ENCODE measurements around the gene TMUB2.
A peak's percentile ranks its signal among the peaks of the same experiment; 100 is the strongest.

TMUB2 gene

DNA sequence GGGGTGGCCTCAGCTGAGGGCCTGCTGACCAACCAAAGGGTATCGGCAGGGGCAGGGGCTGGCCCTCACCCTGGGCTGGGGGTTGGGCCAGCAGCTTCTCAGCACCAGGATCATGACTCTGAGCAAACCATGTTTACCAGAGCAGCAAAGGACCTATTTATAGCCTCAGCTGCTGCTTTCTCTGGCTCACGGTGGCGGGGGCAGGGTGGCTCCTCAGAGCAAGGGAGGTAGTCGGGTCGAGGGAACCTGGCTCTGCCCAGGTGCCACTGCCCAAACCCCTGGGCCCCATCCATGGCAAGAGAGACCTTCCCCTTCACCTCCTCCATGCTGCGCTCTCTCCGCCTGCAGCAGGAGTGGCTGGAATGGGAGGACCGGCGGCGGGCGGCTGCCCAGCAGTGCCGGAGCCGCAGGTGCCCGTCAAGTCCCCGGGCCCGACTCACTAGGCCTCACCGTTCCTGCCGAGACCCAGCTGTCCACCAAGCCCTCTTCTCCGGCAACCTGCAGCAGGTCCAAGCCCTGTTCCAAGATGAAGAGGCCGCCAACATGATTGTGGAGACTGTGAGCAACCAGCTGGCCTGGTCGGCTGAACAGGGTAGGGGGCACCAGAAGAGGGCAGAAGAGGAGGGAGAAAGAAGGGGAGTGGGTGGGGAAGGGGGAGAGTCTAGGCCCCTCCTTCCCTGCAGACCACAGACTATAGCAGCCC, 16.1 kb upstream of the TMUB2 start, which contains the start of gene ASB16:
ASB16 (plus strand) TSS at position 206 of the 703 bp plus-strand sequence; CDS start at position 292, 86 bp downstream.
- Histone ChIP-seq H3K9ac (peak within 1 kb of the TSS in 10 of 11 experiments; percentile 42 to 71 (median 50); a peak in 17 of 22 replicates), H4K20me1 (peaks cover 0 to 30% (median 0%) of the 10 kb centered on the region in 11 experiments; a peak in 4 of 22 replicates), H3K9me3 (replicated peaks in 1 of 11) (no peaks in the 10 kb centered on the region), H3K36me3 (peaks cover 5 to 26% (median 12%) of the 10 kb centered on the region in 11 experiments; a peak in 18 of 22 replicates), H3K4me3 (peak within 1 kb of the TSS in 1 of 10 experiments; percentile 38; a peak in 1 of 20 replicates), H3K27ac (peak within 1 kb of the TSS in 8 of 11 experiments; percentile 13 to 66 (median 62); a peak in 16 of 22 replicates), H3K27me3 (no peaks in the 10 kb centered on the region), H3K4me1 (peaks cover 13 to 49% (median 46%) of the 10 kb centered on the region in 10 experiments), H3K4me2 (peak within 1 kb of the TSS in 10 of 11 experiments; percentile 19 to 90 (median 84); a peak in 18 of 22 replicates)
- no peak for TF ChIP-seq Cebpa-rat (IDR thresholded peaks at IDR 0.05)

DNA sequence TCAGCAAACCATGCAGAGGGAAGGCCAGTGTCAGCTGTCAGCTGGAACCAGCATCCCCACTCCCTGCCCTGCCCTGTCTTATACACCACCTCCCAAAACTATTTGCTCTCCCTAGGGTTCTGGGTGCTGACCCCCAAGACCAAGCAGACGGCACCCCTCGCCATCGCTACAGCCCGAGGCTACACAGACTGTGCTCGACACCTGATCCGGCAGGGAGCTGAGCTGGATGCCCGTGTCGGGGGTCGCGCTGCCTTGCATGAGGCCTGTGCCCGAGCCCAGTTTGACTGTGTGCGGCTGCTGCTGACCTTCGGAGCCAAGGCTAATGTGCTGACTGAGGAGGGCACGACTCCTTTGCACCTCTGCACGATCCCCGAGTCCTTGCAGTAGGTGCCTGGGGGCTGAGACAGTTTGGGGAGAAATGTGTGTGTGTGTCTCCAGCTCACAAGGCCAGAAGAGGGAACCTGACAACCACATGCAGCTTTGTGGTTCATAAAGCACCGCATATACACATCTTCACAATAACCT, 14.8 kb upstream of the TMUB2 start:
- H3K27ac ChIP-seq = no peak overlapping the region
- no peaks in the 10 kb centered on the region for H3K27me3 ChIP-seq
- H3K9ac ChIP-seq = 0 out of 22 replicates have a peak overlapping the region, but pooled peaks of 1 of the 11 experiments have one; percentile 13
- no peak for TF ChIP-seq Cebpa-rat (IDR thresholded peaks at IDR 0.05)
- no peaks in the 10 kb centered on the region for H3K9me3 ChIP-seq (replicated peaks in 1 of 11)
- H3K4me1 ChIP-seq = peaks cover 13 to 49% (median 46%) of the 10 kb centered on the region in 10 experiments
- peaks cover 0 to 38% (median 10%) of the 10 kb centered on the region in 11 experiments; a peak in 11 of 22 replicates for H4K20me1 ChIP-seq
- peaks cover 18 to 40% (median 26%) of the 10 kb centered on the region in 11 experiments for H3K36me3 ChIP-seq
- H3K4me2 ChIP-seq = no peak overlapping the region; a peak in 1 of 22 replicates
- H3K4me3 ChIP-seq = no peak overlapping the region

DNA sequence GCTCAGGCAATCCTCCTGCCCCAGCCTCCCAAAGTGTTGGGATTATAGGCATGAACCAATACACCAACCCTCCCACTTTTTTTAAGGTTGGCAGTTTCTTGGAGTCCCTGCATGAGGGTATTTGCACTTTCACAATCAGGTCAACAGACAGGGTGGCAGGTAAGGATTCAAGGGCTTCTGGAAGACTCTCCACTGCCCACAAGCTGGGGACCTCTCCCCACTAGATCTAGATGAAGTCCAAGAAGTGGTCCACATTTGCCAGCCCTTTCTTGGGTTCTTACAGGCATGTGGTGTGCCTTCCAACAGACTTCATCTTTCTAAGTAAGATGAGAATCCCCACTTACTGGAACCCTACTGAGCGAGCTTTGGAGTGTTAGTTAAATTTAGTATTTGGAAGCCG, 12.3 kb upstream of the TMUB2 start:
- Histone ChIP-seq H4K20me1 (peaks cover 0 to 50% (median 28%) of the 10 kb centered on the region in 11 experiments; a peak in 14 of 22 replicates), H3K9ac (no peak overlapping the region), H3K27ac (no peak overlapping the region), H3K4me3 (no peak overlapping the region), H3K27me3 (no peaks in the 10 kb centered on the region), H3K4me2 (no peak overlapping the region), H3K9me3 (replicated peaks in 1 of 11) (no peaks in the 10 kb centered on the region), H3K36me3 (peaks cover 42 to 64% (median 49%) of the 10 kb centered on the region in 11 experiments), H3K4me1 (peaks cover 9 to 31% (median 28%) of the 10 kb centered on the region in 10 experiments; a peak in 19 of 20 replicates)
- no peak for TF ChIP-seq Cebpa-rat (IDR thresholded peaks at IDR 0.05)

DNA sequence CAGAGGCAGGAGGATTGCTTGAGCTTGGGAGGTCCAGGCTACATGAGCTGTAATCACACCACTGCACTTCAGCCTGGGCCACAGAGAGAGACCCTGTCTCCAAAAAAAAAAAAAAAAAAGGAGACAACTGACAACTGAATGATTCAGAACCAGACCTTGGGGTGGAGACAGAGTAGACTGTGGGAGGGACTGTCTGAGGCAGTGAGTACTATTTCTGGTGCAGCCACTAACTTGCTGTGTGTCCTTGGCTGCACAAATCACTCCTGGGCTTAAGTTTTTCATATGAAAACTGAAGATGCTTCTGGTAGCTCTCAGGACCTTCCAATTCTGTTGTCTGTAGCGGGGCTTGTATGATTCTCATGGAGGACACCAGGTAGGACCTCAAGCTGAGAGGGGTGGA, 10.5 kb upstream of the TMUB2 start:
- TF ChIP-seq Cebpa-rat (IDR thresholded peaks at IDR 0.05) = no peak
- no peaks in the 10 kb centered on the region for H3K27me3 ChIP-seq
- H3K4me2 ChIP-seq = no peak overlapping the region
- H3K36me3 ChIP-seq = peaks cover 42 to 64% (median 49%) of the 10 kb centered on the region in 11 experiments
- no peaks in the 10 kb centered on the region for H3K9me3 ChIP-seq (replicated peaks in 1 of 11)
- no peak overlapping the region for H3K27ac ChIP-seq
- H3K9ac ChIP-seq = no peak overlapping the region
- no peak overlapping the region for H3K4me3 ChIP-seq
- peaks cover 0 to 39% (median 26%) of the 10 kb centered on the region in 11 experiments; a peak in 14 of 22 replicates for H4K20me1 ChIP-seq
- H3K4me1 ChIP-seq = peaks cover 0 to 13% (median 10%) of the 10 kb centered on the region in 10 experiments; a peak in 16 of 20 replicates

DNA sequence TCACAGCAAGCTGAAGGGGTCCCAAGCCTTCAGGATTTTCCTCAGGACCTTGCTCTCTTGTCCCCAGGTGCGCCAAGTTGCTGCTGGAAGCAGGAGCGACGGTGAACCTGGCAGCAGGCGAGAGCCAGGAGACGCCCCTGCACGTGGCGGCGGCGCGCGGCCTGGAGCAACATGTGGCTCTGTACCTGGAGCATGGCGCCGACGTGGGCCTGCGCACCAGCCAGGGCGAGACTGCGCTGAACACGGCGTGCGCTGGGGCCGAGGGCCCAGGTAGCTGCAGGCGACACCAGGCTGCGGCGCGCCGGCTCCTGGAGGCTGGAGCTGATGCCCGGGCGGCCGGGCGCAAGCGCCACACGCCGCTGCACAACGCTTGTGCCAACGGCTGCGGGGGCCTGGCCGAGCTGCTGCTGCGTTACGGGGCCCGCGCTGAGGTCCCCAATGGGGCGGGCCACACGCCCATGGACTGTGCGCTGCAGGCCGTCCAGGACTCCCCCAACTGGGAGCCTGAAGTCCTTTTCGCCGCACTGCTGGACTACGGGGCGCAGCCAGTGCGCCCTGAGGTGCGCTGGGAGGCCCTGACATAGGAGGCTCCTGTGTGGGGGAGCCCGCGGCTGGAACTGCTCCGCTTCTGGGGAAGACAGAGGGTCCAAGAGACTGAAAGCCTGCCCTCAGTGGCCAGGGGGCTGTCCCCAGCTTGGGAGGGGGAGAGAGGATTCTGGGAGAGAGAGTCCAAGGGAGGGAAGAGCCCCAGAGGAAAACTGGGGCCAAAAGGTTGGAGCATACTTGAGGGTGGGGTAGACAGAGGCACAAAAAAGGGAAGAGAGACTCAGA, 9.9 kb upstream of the TMUB2 start:
- TF ChIP-seq Cebpa-rat (IDR thresholded peaks at IDR 0.05) = no peak
- Histone ChIP-seq H3K4me1 (peaks cover 0 to 7% (median 4%) of the 10 kb centered on the region in 10 experiments; a peak in 8 of 20 replicates), H3K4me2 (no peak overlapping the region), H3K9ac (no peak overlapping the region), H3K9me3 (replicated peaks in 1 of 11) (no peaks in the 10 kb centered on the region), H4K20me1 (peaks cover 0 to 39% (median 26%) of the 10 kb centered on the region in 11 experiments; a peak in 14 of 22 replicates), H3K36me3 (peaks cover 47 to 71% (median 54%) of the 10 kb centered on the region in 11 experiments), H3K27ac (no peak overlapping the region), H3K27me3 (no peaks in the 10 kb centered on the region), H3K4me3 (no peak overlapping the region)

DNA sequence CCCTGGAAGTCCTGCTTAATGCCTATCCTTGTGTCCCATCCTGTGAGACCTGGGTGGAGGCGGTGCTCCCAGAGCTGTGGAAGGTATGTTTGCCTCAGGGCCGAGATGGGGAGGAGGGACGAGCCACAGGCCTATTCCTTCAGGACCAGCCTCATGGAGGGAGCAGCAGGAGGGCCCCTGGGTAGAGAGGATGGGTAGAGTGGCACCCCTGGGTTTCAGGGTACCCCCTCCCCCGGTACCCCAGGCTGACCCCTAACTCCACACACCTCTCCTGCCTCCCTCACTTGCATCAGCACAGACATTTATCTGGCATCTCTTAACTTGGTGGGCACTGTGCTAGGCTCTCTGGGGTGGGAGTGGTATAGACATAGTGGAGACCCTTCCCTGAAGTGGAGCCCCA, 9.1 kb upstream of the TMUB2 start:
- no peak overlapping the region for H3K27ac ChIP-seq
- H3K4me3 ChIP-seq = no peak overlapping the region
- no peaks in the 10 kb centered on the region for H3K9me3 ChIP-seq (replicated peaks in 1 of 11)
- H3K4me1 ChIP-seq = peaks cover 0 to 3% (median 0%) of the 10 kb centered on the region in 10 experiments; a peak in 2 of 20 replicates
- H3K4me2 ChIP-seq = no peak overlapping the region
- TF ChIP-seq Cebpa-rat (IDR thresholded peaks at IDR 0.05) = no peak
- H3K9ac ChIP-seq = no peak overlapping the region
- H4K20me1 ChIP-seq = peaks cover 0 to 43% (median 28%) of the 10 kb centered on the region in 11 experiments; a peak in 17 of 22 replicates
- H3K36me3 ChIP-seq = peaks cover 55 to 78% (median 62%) of the 10 kb centered on the region in 11 experiments
- H3K27me3 ChIP-seq = no peaks in the 10 kb centered on the region

DNA sequence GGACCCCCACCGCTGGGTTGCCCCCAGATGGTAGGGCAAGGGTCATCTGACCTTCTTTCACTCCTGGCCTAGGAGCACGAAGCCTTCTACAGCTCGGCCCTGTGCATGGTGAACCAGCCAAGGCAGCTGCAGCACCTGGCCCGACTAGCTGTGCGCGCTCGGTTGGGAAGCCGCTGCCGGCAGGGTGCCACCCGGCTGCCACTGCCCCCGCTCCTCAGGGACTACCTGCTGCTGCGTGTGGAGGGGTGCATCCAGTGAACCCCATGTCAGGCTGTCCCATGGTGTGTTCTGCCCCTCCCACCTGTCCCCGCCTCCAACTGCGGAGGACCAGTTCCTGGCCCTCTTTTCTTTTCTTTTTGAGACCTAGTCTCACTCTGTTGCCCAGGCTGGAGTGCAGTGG, 8.6 kb upstream of the TMUB2 start:
- no peak for TF ChIP-seq Cebpa-rat (IDR thresholded peaks at IDR 0.05)
- no peaks in the 10 kb centered on the region for H3K9me3 ChIP-seq (replicated peaks in 1 of 11)

DNA sequence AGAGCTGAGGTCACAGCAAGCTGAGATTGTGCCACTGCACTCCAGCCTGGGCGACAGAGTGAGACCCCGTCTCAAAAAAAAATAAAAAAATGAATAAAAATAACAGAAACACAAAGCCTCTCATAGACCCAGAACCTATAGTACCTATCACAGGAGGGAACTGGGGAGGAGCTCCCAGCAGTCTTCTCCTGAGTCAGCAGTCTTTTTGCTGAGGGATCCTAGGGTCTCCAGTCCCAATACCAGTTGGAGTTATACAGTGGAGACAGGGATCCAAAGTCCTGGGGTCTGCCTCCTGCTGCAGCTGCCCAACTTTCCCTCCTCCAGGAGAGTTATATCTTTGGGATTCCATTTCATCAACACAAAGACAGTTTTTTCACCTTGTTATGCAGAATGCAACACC, 3.7 kb upstream of the TMUB2 start:
- peak overlapping the region in 5 of 11 experiments; percentile 10 to 90 (median 41); a peak in 5 of 22 replicates for H3K9ac ChIP-seq
- TF ChIP-seq Cebpa-rat (IDR thresholded peaks at IDR 0.05) = no peak
- H3K36me3 ChIP-seq = peaks cover 34 to 53% (median 43%) of the 10 kb centered on the region in 11 experiments
- peaks cover 3 to 53% (median 45%) of the 10 kb centered on the region in 11 experiments; a peak in 20 of 22 replicates for H4K20me1 ChIP-seq
- no peaks in the 10 kb centered on the region for H3K27me3 ChIP-seq
- no peak overlapping the region for H3K27ac ChIP-seq
- no peak overlapping the region for H3K4me3 ChIP-seq
- peak overlapping the region in 1 of 11 experiments; percentile 6; a peak in 1 of 22 replicates for H3K4me2 ChIP-seq
- H3K4me1 ChIP-seq = peaks cover 24 to 43% (median 34%) of the 10 kb centered on the region in 10 experiments
- H3K9me3 ChIP-seq (replicated peaks in 1 of 11) = no peaks in the 10 kb centered on the region

More for the DNA sequence above, 8.6 kb upstream of the TMUB2 start:
- Histone ChIP-seq H3K27me3 (no peaks in the 10 kb centered on the region), H4K20me1 (peaks cover 0 to 48% (median 33%) of the 10 kb centered on the region in 11 experiments; a peak in 17 of 22 replicates), H3K9ac (no peak overlapping the region), H3K4me2 (no peak overlapping the region), H3K36me3 (peaks cover 60 to 82% (median 67%) of the 10 kb centered on the region in 11 experiments), H3K4me3 (no peak overlapping the region), H3K4me1 (peaks cover 0 to 8% (median under 1%) of the 10 kb centered on the region in 10 experiments; a peak in 7 of 20 replicates), H3K27ac (no peak overlapping the region)
